NCI-H2196 (cell line): ENCODE results near the gene JMJD7.

ENCODE experiments used
- DNase-seq: peaks from one replicate; lab custom pipeline; 2025; ENCODE audit not compliant: unreplicated experiment; lab: John Stamatoyannopoulos, UW

JMJD7 gene

DNA sequence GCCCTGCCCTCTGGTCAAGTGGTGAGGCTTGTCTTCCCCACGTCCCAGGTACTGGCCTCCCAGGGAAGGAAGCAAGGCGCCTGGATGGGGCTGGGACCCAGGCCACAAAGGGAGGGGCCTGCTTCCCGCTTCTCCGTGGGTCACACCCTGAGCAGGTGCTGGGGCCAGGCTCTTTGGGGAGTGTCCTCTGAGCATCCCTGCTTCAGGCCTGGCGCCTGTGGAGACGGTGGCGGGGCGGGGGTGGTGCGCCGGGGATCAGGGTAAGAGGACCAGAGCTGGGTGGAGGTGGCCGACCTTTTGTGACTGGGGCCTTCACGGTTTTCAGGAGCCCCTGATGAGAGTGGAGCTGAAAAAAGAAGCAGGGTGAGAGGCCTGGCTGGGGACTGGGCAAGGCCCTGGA is 14.3 kb downstream of the JMJD7 start:
- DNase-seq, result peak; percentile 16

DNA sequence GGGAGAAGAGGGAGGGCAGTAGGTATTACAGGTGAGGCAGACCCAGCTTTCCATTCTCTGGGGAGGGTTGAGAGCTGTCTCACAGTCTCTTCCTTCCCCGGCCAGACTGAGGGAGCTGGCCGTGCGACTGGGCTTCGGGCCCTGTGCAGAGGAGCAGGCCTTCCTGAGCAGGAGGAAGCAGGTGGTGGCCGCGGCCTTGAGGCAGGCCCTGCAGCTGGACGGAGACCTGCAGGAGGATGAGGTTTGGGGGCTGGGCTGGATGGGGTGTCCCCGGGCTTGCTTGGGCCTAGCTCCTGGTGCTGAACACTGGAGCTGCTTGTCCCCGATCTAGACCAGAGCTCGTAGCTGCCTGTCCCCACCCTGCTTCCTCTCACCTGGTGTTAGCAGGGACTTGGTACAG is 15.7 kb downstream of the JMJD7 start:
- DNase-seq, result no peak

DNA sequence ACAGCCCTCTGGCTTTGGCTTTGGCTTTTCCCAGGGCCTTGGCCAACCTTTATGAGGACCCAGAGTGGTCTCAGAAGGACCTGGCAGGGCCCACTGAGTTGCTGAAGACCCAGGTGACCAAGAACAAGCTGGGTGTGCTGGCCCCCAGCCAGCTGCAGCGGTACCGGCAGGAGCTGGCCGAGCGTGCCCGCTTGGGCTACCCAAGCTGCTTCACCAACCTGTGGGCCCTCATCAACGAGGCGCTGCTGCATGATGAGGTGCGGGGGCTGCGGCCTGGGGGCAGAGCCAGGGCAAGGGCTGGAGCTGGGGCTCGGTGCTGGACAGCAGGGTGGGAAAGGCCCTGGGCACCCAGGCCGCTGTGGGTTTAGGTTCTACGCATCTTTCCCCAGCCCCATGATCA is 16.9 kb downstream of the JMJD7 start:
- DNase-seq, result no peak

- DNase-seq, result no peak
Observed at GRCh38 chr15:41847206-41847605, 19.3 kb downstream of the JMJD7 start.

DNA sequence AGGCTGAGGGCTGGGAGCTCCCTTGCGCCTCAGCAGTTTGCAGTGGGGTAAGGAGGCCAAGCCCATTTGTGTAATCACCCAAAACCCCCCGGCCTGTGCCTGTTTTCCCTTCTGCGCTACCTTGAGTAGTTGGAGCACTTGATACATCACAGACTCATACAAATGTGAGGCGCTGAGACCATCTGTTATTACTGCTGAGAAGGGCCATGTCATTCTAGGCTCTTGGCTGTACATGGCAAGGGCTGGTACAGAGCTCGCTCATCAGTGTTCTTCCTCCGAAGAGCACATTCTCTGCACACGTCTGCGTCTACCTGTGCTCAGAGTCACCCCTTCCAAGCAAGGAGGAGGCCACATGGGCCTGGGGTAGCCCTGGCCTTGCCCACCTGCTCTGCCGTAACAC is 20.1 kb downstream of the JMJD7 start:
- DNase-seq, result no peak

DNA sequence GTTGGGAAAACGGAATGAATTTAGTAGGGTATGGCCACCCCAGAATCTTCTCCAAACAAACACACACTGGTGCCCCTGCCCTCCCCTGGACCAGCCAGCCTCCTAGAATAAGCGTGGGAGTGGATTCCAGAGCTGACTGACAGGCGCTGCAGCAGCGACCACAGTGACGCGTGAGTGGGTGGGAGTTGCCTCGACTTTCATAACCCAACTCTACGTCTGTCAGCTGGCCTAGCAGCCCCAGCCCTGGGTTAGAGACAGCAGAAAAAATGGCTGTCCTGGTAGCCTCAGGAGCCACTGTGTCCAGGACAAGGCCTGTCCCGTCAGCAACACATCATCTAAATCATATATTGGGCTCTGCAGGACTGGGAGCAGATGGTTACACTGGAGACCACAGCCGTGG is 20.7 kb downstream of the JMJD7 start:
- DNase-seq, result no peak

GRCh38 chr15:41849204-41849603 is 21.3 kb downstream of the JMJD7 start:
- DNase-seq, result no peak

GRCh38 chr15:41849861-41850260 is 22.0 kb downstream of the JMJD7 start:
- no peak for DNase-seq

DNA sequence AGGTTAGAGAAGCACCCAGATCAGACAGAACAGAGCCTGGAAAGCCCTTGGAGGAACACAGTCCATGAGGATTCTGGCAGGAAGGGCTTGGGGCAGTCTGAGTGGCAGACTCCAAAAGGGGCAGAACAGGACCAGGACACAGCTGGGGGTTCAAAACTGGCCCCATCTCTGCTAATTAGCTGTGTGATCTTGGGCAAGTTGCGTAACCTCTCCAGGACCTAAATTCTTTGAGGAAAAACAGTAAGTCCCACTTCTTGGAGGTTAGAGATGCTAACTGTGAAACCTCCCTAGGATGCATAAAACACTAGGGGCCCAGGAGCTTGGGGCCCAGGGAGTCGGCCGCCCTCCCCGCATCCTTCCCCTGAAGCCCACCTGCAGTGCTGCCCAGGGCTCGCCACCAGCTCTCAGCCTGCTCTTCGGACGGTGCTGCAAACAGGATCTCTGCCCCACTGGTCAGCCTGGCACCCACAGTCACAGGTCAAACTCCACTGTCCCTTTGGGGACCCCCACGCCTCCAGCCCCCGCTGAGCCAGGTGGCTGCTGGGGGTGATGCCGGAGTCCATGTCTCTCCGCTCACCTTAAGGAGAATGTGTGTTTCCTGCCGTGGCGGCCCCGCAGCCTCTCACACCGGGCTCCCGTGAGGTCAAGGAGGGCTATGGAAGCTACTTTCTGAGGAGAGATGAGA is 22.7 kb downstream of the JMJD7 start:
- no peak for DNase-seq

GRCh38 chr15:41851167-41851523 is 23.3 kb downstream of the JMJD7 start:
- no peak for DNase-seq

DNA sequence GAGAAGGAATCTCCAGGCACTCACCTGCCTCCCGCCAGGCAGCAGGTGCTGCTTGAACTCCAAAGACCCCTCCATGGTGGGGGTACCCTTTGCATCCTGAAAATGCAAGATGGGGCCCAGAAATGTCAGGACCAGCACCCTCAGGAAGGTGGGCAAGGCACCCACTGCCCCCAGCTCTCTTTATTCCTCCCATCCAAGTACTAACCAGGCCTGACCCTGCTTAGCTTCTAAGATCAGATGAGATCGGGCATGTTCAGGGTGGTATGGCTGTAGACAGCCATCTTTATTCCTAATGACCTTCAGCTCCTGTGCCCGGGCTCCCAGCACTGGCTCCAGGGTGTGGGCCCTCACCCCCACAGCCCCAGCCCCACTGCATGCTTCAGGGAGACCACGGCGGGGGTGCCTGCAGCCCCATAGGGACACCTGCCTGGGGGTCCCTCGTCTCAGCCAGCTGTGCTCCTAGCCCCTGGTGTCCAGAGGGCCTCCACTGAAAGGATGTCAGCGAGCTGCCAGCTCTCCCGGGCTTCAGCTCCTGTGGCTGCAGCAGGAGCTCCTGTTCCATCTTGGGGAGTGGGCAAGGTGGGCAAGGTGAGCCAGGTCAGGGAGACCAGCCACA is 24.0 kb downstream of the JMJD7 start:
- DNase-seq, result no peak

DNA sequence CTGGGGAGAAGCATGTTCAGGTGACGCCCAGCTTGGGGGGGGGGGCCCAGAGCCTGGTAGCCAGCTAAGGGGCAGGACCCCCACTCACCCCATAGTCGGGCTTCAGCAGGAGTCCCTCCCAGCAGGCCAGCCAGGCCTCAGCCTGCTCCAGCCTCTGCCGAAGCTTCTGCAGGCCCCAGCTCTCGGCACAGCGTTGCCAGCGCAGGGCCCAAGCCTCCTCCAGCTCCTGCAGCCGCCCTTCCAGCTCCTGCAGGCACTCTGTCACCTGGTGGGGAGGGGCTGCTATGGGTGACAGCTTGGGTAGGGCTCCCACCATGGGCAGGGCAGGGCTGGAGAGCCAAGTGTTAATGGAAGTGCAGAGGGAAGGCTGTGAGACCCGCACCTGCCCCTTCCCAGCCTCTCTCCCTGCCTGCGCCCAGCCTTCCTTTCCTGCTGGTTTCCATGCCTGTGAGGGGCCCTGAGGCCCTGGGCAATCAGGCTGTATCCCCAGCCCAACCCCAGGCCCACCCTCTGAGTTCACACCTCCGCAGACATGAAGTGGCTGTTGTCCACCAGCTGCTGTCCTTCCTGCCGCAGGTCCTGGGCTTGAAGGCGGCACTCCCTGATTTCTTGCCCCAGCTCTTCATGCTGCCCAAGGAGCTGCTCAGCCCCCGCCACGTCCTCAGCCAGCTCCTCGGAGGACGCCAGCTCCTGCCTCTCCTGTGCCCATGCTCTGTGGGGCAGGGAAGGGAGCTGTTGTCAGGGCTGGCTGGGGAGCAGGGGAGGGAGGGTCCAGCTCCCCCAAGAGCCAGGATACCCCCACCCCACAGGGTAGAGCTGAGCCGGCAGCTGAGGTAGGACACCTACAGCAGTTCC is 25.1 kb downstream of the JMJD7 start:
- DNase-seq, result no peak

DNA sequence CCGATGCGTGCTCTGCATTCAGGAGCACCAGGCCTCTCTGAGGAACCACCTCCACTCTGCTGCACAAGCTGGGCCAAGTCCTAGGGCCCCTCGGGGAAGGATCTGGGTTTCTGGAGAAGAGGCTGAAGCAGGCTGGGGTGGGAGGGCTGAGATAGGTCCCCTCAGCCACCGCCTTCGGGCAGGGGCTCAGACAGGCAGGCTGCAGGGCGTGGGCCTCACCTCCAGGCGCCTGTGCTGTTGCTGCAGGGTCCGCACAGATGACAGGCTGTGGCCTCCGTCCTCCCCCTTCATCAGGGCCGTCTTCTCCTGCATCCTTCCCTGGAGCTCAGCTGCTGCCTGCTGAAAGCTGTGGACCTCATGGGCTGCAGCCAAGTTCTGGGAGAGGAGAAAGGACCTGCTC is 25.9 kb downstream of the JMJD7 start:
- no peak for DNase-seq

- no peak for DNase-seq
Observed at GRCh38 chr15:41854443-41854842, 26.6 kb downstream of the JMJD7 start.

GRCh38 chr15:41855261-41855961 is 27.5 kb downstream of the JMJD7 start:
- no peak for DNase-seq

DNA sequence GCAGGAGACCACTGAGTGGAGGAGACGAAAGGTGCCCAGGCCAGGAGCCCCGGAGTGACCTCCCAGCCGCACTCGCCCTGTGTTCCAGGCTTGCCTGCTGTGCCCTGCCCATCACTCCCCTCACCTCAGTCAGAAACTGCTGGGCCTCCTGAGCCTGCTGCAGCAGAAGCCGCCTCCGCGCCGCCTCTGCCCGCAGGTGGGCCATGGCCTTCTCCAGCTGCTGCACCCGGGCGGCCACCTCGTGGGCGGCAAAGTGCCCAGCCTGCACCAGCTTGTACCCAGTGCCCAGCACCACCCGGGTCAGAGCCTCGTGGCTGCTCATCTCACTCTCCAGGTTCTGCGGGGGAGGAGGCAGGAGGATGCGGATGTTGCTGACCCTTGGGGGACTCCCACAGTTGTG is 28.4 kb downstream of the JMJD7 start:
- no peak for DNase-seq

DNA sequence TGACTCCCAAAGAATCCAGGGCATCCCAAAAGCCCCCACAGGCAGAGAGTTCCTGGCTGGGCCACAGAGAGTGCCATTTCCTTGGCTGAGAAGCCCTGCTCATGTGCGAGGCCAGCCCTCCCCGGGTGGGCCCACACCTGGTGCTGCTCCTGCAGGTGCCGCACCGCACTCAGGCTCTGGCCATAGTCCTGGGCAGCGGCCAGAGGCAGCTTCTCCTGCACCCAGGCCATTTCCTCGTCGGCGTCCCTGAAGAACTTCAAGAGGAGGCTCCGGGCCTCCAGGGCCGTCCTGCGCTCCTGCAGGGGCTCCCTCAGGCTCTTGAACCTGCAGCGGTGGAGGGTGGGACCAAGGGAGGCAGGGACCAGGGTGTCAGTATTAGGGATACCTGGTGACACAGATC is 28.8 kb downstream of the JMJD7 start:
- no peak for DNase-seq

- DNase-seq, result no peak
Observed at GRCh38 chr15:41857316-41857715, 29.4 kb downstream of the JMJD7 start.

DNA sequence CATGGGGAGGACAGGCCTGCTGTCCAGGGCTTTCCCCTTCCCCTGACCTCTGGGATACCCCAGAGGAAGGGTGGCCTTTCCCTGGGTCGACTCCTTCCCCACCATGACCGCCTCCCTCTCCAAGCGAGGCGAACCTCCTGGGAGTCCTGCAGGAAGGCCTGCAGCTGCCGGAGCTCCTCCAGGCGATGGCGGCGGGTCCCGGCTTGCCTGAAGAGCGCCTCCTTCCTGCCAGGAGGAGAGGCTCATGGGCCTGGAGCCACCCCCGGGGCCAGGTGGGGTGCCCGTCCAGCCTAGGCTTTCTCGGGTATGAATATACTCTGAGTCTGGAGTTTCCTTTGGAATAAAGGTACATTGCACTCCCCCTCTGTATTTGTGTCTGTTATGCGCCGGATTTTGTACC is 30.9 kb downstream of the JMJD7 start:
- no peak for DNase-seq

GRCh38 chr15:41860049-41860828 is 32.3 kb downstream of the JMJD7 start:
- DNase-seq, result no peak
